ENCODE results near the gene MMP17.
A peak's percentile ranks its signal among the peaks of the same experiment; 100 is the strongest.

The MMP17 gene

GRCh38 chr12:131896080-131896810 lies 68.1 kb downstream of the MMP17 start:
- peak; percentile 79 for DNase-seq

- no peak for DNase-seq
Observed at GRCh38 chr12:131896811-131897270, 68.6 kb downstream of the MMP17 start.

GRCh38 chr12:131897276-131897675 lies 69.1 kb downstream of the MMP17 start:
- DNase-seq = no peak

- no peak for DNase-seq
Observed at GRCh38 chr12:131897875-131898274, 69.7 kb downstream of the MMP17 start.

- no peak for DNase-seq
Observed at GRCh38 chr12:131900397-131900796, 72.2 kb downstream of the MMP17 start.
